Activated T-cell treated with anti-CD3 and anti-CD28 coated beads, Interleukin-2, amount 50 U/mL, for 4 hours (primary cell): ENCODE measurements around the gene HIRA. TPM values are rescaled to one million over a fixed set of nuclear protein-coding genes. Genes with fewer than 3 reads are reported as not detected.

ENCODE experiments used
- ATAC-seq, 2 donors: fragments of 200-7000 bp; cut with Tn5 transposase; one replicate each; pipeline ENCODE4 v1.10.0; 2021
- DNase-seq: peaks from one replicate; pipeline ENCODE4 v3.0.0-alpha.2; 2020
- H3K27me3 Mint-ChIP-seq: one replicate; pipeline ENCODE4 v1.8.0; 2021; ENCODE audit warnings: low read depth, mixed read lengths
- H3K36me3 Mint-ChIP-seq: one replicate; pipeline ENCODE4 v1.8.0; 2022; ENCODE audit warnings: mixed read lengths; ENCODE audit not compliant: insufficient read depth
- H3K4me1 Mint-ChIP-seq: one replicate; pipeline ENCODE4 v1.8.0; 2021; ENCODE audit warnings: low read depth, mixed read lengths
- H3K4me3 Mint-ChIP-seq: one replicate; pipeline ENCODE4 v1.8.0; 2021; ENCODE audit warnings: mild to moderate bottlenecking, moderate library complexity, mixed read lengths
- H3K9me3 Mint-ChIP-seq: one replicate; pipeline ENCODE4 v1.8.0; 2021; ENCODE audit warnings: mixed read lengths
- total RNA-seq, 3 donors: library from RNA; stranded (reverse); gene quantifications; one replicate each; pipeline ENCODE4 v1.2.1, GENCODE V29; 2021

Gene HIRA, protein sequence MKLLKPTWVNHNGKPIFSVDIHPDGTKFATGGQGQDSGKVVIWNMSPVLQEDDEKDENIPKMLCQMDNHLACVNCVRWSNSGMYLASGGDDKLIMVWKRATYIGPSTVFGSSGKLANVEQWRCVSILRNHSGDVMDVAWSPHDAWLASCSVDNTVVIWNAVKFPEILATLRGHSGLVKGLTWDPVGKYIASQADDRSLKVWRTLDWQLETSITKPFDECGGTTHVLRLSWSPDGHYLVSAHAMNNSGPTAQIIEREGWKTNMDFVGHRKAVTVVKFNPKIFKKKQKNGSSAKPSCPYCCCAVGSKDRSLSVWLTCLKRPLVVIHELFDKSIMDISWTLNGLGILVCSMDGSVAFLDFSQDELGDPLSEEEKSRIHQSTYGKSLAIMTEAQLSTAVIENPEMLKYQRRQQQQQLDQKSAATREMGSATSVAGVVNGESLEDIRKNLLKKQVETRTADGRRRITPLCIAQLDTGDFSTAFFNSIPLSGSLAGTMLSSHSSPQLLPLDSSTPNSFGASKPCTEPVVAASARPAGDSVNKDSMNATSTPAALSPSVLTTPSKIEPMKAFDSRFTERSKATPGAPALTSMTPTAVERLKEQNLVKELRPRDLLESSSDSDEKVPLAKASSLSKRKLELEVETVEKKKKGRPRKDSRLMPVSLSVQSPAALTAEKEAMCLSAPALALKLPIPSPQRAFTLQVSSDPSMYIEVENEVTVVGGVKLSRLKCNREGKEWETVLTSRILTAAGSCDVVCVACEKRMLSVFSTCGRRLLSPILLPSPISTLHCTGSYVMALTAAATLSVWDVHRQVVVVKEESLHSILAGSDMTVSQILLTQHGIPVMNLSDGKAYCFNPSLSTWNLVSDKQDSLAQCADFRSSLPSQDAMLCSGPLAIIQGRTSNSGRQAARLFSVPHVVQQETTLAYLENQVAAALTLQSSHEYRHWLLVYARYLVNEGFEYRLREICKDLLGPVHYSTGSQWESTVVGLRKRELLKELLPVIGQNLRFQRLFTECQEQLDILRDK
- total RNA-seq, result 10 to 100 TPM; 36.8 to 41.4 (median 38.2) TPM

DNA sequence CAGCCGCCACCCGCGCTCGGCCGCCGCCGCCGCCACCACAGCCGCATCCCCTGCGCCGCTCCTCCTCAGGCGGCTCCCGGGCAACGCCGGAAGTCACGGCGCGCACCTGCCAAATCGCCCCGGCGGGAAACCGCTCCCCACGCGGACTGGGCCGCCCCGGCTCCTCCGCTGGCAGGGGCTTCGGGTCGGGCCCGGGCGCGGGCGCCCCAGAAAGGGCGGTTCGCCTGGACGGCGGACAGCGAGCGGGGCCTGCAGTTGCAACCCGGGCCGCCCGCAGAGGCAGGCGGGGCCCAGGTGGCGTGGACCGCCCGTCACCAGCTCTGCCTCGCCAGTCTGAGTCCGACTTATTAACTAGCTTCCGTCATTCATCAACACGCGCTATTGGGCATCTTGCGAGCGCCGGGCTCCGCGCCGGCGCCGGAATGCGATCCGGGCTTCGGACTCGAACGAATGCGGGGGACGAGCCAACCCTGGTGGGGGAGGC is at the start of gene HIRA:
TSS of gene HIRA (minus strand) at position 85 of the 484 bp plus-strand sequence. CDS start 257 bp downstream, outside the sequence.
- Mint-ChIP-seq H3K27me3 (no peaks in the 10 kb centered on the region), H3K4me1 (peaks cover 47% of the 10 kb centered on the region), H3K4me3 (peak within 1 kb of the TSS; percentile 84), H3K36me3 (peaks cover 6% of the 10 kb centered on the region), H3K9me3 (no peaks in the 10 kb centered on the region)
- ATAC-seq (peak; percentile 76 to 78), DNase-seq (peak; percentile 83)

DNA sequence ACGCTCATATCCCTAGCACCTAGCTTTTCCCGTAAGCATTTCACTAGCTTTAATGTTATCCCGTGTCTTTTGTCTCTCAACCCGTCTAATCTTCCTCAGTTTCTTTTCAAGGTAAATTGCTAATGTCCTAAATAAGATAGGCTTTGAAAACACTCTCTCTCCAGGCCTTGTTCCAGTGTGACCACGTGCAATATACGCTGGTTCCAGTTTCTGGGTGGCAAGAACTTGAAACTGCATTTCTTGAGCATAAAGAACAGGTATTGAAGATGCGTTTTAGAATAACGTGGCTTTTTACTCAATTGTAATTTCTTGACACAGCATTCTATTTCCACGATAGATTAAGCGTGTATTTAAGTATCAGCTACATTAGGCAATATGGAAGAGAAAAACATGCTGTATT is 49.3 kb upstream of the HIRA start:
- H3K36me3 Mint-ChIP-seq, result peaks cover 12% of the 10 kb centered on the region

DNA sequence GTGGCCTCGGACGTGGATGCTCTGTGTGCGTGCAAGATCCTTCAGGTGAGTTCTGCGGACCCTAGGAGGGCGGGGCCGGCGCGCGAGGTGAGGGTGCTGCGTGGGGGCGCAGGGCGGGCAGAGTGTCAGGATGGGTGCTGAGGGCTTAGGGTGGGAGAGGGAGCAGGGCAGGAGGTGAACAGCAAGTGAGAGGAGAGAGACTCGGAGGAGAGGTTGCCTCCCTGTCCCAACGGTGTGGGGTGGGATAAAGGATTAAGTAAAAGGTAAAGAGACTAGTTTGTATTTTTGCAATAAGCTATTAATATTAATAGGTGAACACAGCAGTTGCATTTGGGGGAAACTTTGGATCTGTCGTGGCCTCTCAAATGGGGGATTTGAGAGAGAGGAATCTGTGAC is 48.6 kb upstream of the HIRA start:
- Mint-ChIP-seq H3K27me3 (no peaks in the 10 kb centered on the region), H3K9me3 (no peaks in the 10 kb centered on the region), H3K4me3 (peak overlapping the region; percentile 99), H3K4me1 (peaks cover 27% of the 10 kb centered on the region), H3K36me3 (peaks cover 13% of the 10 kb centered on the region)
- ATAC-seq, result peak; percentile 3 to 5
- DNase-seq, result no peak

More for the DNA sequence above, 49.3 kb upstream of the HIRA start:
- H3K27me3 Mint-ChIP-seq, result no peaks in the 10 kb centered on the region
- H3K9me3 Mint-ChIP-seq, result no peaks in the 10 kb centered on the region
- no peak for ATAC-seq
- peak overlapping the region; percentile 99 for H3K4me3 Mint-ChIP-seq
- no peak for DNase-seq
- H3K4me1 Mint-ChIP-seq, result peaks cover 21% of the 10 kb centered on the region

DNA sequence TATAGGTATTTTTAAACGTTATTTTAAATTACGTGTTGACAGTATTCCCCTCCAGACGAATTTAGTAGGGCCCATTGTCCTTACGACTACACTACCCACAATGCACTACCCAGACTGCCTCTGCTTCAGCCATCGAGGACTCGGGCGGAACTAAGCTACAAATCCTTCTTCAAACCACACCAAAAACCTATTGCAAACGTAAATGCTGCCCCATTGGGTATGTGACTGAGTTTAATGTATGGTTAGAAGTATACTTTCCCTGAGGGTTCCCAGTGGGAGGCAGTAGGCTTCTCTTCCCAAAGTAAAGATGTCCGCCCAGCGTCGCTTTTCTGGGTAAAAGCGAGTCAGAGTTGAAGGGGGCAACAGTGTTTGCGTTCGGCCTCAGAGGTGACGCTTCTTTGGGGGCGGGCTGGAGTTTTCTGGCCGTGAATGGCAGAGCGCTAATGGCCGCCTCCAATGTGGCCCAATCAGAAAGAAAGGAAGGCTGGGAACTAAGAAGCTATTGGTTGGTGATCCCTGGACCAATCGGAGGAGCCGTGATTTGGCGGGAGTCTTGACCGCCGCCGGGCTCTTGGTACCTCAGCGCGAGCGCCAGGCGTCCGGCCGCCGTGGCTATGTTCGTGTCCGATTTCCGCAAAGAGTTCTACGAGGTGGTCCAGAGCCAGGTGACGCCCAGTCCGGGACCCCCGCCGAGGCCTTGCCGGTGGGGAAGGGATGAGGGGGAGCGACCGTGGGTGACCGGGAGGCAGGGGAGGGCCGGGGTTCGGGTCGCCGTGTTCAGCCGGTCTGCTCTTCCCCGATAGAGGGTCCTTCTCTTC is 48.0 kb upstream of the HIRA start, which contains the start of gene CDC45:
TSS of gene CDC45 (plus strand) at position 566 of the 818 bp plus-strand sequence. CDS start at position 615, 49 bp downstream.
- peak within 1 kb of the TSS; percentile 99 for H3K4me3 Mint-ChIP-seq
- peaks cover 8% of the 10 kb centered on the region for H3K36me3 Mint-ChIP-seq
- no peaks in the 10 kb centered on the region for H3K9me3 Mint-ChIP-seq
- no peaks in the 10 kb centered on the region for H3K27me3 Mint-ChIP-seq
- peaks cover 27% of the 10 kb centered on the region for H3K4me1 Mint-ChIP-seq
- DNase-seq (peak; percentile 88), ATAC-seq (peak; percentile 91)

DNA sequence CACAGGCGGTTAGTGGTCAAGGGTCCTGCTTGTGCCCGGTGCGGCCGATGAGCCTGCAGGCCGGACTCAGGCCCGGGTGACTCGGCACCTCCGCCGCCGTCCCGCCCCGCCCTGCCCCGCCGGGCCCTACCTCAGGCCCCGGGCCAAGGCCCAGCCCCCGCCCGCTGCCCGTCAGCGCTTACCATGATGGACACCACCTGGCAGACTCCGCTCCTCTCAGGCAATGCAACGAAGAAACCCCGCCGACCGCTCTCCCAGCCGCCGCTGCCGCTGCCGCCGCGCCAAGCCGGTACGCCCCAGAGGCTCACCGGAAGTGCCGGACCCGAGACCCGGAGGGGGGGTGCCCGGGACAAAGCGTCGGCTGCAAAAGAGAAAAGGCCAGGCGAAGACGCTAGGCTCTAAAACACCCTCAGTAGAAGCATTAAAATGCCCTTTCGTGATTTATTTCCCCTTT is 47.4 kb upstream of the HIRA start, which contains the start of gene UFD1:
TSS of gene UFD1 (minus strand) at position 293 of the 454 bp plus-strand sequence. CDS start at position 185, 108 bp downstream.
- Mint-ChIP-seq H3K9me3 (no peaks in the 10 kb centered on the region), H3K4me1 (peaks cover 29% of the 10 kb centered on the region), H3K4me3 (peak within 1 kb of the TSS; percentile 99), H3K27me3 (no peaks in the 10 kb centered on the region), H3K36me3 (peaks cover 7% of the 10 kb centered on the region)
- peak; percentile 60 for DNase-seq
- ATAC-seq, result peak; percentile 67 to 69

DNA sequence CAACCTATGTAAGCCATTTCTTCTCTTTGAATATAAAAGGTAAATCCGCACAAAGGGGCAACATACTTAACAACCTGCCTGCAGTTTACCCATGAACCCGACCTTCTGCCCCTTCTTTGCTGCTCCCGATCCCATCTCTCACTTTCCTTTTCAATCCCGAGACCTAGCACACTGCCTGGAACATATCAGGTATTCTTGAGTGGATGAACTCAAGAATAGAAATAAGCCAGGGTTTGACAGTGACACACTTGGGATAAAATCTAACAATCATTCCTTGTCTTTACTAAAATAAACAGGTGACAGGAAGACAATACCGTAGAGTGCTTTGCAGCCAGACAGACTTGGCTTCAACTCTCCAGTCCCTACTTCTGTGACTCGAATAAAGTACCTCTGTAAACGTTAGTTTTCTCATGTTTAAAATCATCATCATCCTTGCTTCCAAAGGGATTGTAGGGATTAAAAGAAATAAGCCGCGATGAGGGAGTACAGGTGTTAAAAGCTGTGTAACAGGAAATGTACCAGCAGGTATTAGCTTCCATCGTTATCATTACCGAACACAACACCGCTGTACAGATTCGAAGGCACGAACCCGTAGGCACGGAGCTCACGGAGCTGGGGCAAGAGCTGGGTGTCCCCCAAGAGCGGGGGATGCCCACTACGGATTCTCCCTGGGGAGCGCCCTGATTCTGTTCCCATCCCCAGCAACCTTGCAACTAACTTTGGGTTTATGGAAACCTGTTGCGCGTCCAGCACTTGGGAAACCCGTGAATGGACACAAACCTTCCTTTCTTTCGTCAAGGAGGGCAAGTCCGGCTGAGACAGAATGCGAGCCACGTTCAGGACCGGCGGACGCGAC is 46.7 kb upstream of the HIRA start:
- Mint-ChIP-seq H3K27me3 (no peaks in the 10 kb centered on the region), H3K36me3 (peaks cover 6% of the 10 kb centered on the region), H3K4me1 (peaks cover 29% of the 10 kb centered on the region), H3K9me3 (no peaks in the 10 kb centered on the region), H3K4me3 (peak overlapping the region; percentile 99)
- no peak for DNase-seq
- no peak for ATAC-seq

DNA sequence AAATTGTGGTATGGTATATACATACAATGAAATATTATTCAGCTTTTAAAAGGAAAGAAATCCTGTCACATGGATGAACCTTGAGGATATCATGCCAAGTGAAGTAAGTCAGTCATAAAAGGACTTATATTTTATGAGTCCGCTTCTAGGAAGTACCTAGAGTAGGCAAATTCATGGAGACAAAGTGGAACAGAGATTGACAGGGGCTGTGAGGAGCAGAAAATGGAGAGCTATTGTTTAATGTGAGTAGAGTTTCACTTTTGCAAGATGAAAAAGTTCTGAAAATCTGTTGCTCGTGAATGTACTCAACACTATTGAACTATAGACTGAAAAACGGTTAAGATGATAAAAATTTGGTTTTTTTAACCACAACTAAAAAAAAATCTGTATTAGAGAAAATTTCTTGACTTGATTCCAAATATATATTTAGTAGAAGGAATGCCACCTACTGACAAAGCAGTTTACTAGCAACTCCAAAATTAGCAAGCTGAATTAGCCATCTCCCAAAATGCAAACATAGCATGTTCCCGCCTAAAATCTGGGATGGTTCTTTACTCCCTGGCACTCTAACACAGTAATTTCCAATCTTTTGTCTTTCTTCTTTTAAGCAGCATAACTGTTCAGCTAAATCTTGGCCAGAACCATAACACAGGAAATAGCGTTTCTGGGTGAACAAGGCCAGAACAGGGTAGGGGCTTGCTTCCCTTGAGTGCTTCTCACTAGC is 46.0 kb upstream of the HIRA start:
- Mint-ChIP-seq H3K4me3 (peak overlapping the region; percentile 99), H3K4me1 (peaks cover 29% of the 10 kb centered on the region), H3K9me3 (no peaks in the 10 kb centered on the region), H3K36me3 (peaks cover 6% of the 10 kb centered on the region), H3K27me3 (no peaks in the 10 kb centered on the region)
- DNase-seq (no peak), ATAC-seq (no peak)

DNA sequence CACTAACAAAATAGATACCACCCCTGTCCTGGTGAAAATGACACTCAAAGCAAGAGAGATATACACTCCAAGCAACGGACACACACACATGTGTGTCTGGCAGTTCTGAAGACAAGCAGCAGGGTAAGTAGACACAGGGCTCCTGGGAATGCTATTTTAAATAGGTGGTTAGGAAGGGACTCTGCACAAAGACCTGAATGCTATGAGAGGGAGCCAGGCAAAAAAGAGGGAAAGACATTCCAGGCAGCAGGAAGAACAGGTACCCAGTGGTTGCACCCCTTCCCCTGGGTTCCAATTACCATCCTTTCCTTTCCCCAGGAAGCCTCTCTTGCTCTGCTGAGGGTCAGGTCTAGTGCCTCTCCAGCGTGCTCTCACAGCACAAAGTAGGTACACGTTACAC is 44.5 kb upstream of the HIRA start:
- DNase-seq (no peak), ATAC-seq (no peak)
- H3K36me3 Mint-ChIP-seq, result peaks cover 16% of the 10 kb centered on the region
- H3K4me1 Mint-ChIP-seq, result peaks cover 29% of the 10 kb centered on the region
- no peaks in the 10 kb centered on the region for H3K9me3 Mint-ChIP-seq
- no peak overlapping the region for H3K4me3 Mint-ChIP-seq
- H3K27me3 Mint-ChIP-seq, result no peaks in the 10 kb centered on the region

DNA sequence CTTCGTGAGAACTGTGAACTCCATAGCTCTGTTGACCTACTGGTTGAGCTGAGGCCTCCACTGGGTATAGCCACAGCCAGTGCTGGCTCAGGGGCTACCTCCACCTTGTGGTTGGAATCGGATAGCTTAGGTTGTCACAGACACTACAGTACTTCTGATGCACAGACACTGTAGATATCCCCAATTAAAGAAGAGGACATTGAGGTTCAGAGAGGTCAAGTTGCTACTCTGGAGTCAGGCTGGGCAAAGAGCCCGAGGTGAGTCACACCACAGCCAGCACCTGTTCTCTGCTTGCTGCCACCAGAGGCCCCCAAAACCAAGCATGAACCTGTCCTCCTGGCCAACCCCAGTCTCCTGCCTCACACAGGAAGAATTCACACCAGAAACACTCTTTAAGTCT is 42.0 kb upstream of the HIRA start:
- H3K4me3 Mint-ChIP-seq, result no peak overlapping the region
- H3K4me1 Mint-ChIP-seq, result peaks cover 27% of the 10 kb centered on the region
- no peaks in the 10 kb centered on the region for H3K9me3 Mint-ChIP-seq
- H3K36me3 Mint-ChIP-seq, result peaks cover 30% of the 10 kb centered on the region
- DNase-seq, result no peak
- ATAC-seq, result no peak
- no peaks in the 10 kb centered on the region for H3K27me3 Mint-ChIP-seq

DNA sequence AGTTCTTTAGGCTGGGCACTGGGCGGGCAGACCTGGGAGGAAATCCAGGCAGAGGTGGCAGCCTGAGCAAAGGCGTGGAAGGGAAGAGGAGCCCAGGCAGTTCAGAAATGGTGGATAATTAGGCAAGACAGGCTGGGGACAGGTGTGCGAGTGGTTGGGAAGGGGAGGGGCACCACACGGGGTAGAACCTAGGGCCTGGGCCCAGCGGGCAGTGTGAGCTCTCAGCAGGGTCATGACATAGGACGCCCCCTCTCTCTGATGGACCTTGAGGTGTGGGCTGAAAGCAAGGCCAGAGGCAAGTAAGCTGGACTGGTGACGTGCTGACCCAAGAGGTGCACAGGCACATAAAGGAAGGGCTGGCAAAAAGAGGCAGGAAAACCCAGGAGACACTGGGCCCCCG is 40.7 kb upstream of the HIRA start:
- H3K4me3 Mint-ChIP-seq, result no peak overlapping the region
- H3K36me3 Mint-ChIP-seq, result peaks cover 40% of the 10 kb centered on the region
- H3K9me3 Mint-ChIP-seq, result no peaks in the 10 kb centered on the region
- ATAC-seq (no peak), DNase-seq (no peak)
- H3K4me1 Mint-ChIP-seq, result peaks cover 17% of the 10 kb centered on the region
- H3K27me3 Mint-ChIP-seq, result no peaks in the 10 kb centered on the region

DNA sequence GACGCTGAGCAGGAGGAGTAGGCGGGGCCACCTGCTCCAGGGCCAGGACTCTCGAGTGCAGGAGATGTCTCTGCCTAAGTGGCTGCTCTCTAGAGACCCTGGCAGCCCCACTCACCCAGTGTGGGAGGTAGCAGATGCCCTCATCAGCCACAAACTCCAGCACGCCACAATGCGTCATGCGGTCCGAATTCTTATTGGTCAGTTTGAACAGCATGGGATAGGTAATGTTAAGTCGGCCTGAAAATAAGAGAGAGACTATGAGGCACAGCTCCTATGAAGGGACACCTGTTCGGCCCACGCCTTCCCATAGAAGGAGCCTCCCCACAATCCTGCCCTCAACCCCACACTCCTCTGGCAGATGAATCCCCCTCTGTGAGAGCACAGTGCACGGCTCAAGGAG is 40.0 kb upstream of the HIRA start:
- Mint-ChIP-seq H3K4me3 (no peak overlapping the region), H3K36me3 (peaks cover 40% of the 10 kb centered on the region), H3K9me3 (no peaks in the 10 kb centered on the region), H3K27me3 (no peaks in the 10 kb centered on the region), H3K4me1 (peaks cover 14% of the 10 kb centered on the region)
- ATAC-seq, result no peak
- DNase-seq, result no peak

DNA sequence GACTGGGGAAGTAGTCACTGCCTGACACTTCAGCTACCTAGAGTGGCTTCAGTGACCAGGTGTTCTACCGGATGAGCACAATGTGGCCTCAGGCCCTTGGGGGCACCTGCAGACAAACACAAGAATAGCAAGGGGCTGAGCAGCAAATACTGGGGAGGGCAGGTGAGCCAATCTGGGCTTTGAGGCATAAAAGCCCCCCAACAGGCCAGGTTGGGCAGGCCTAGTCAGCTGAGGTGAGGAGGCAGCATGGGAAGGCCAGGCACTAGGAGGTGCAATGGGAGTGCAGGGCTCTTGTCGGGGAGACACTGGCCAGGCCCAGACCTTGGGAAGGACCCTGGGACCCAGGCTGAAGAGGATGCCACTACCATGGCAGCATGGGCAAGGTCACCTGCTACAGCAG is 38.5 kb upstream of the HIRA start:
- ATAC-seq, result no peak
- peaks cover 2% of the 10 kb centered on the region for H3K4me1 Mint-ChIP-seq
- peaks cover 43% of the 10 kb centered on the region for H3K36me3 Mint-ChIP-seq
- no peak overlapping the region for H3K4me3 Mint-ChIP-seq
- no peaks in the 10 kb centered on the region for H3K9me3 Mint-ChIP-seq
- no peaks in the 10 kb centered on the region for H3K27me3 Mint-ChIP-seq
- no peak for DNase-seq
